HEK293T (cell line): ENCODE measurements around the gene CAPN2.

ENCODE experiments used
- BHLHE40 ChIP-seq: fragments of 450-650 bp; IDR thresholded peaks from 2 replicates; pipeline ENCODE4 v1.6.1; 2016; ENCODE audit warnings: mild to moderate bottlenecking, moderate library complexity, borderline replicate concordance
- FOXA1 ChIP-seq: fragments of 450-650 bp; IDR thresholded peaks from 2 replicates; pipeline ENCODE4 v1.6.1; 2016; ENCODE audit warnings: mild to moderate bottlenecking
- SP1 ChIP-seq: fragments of 450-650 bp; IDR thresholded peaks from 2 replicates; pipeline ENCODE4 v1.6.1; 2017

- TF ChIP-seq SP1 (no peak), FOXA1 (no peak), BHLHE40 (no peak)
Measured at GRCh38 chr1:223784541-223784940, 72.2 kb downstream of the CAPN2 start.
